ENCODE results near the gene PHLPP1. TPM values are rescaled to one million over a fixed set of nuclear protein-coding genes. Genes with fewer than 3 reads are reported as not detected.

Gene PHLPP1
- total RNA-seq, 1 donor from 2014 or later = 12.3 TPM

DNA sequence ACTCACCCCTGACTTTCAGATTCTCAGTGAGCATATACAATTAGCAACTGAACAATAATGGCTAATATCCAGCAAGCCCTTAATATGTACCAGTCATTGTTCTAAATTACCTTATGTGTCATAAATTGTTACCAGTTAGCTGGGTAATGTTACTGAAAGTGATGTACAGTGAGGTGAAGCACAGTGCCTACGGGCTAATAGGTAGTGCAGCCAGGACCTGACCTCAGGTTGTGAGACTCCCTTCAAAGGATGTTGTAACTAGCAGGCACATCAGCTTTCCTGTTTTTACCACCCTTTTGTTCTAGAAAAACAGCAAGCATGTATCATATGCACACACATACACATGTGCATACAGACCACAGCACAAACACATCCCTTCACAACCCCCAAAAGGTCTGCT, 258.3 kb downstream of the PHLPP1 start:
- intact Hi-C loops (cut with micrococcal nuclease) = no loop called here
- Mint-ChIP-seq H3K27me3 (no peaks in the 10 kb centered on the region), H3K36me3 (ENCODE audit: low read depth) (peaks cover 3% of the 10 kb centered on the region), H3K4me3 (no peak overlapping the region), H3K4me1 (no peaks in the 10 kb centered on the region), H3K9me3 (no peaks in the 10 kb centered on the region), H3K27ac (no peak overlapping the region)
- DNase-seq = no peak

DNA sequence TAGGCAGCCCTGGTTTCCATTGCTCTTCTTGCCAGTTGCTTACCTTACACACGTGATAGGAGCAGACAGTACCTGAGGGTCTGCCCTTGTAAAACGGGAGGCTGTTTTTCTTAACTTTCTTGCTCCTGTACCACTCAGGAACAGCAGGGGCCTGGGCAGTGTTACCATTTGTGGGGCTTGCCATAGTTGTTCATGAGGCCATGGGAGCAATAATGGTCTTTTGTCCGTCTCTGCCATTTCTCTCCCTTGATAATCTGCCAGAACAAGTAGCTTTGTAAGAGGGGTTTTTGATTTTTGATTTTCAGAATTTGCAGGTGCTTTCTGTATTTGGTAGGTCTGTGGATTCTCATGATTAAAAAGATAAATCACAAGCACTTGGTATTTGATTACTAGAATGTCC, 259.0 kb downstream of the PHLPP1 start:
- Mint-ChIP-seq H3K4me3 (no peak overlapping the region), H3K36me3 (ENCODE audit: low read depth) (peaks cover 3% of the 10 kb centered on the region), H3K9me3 (no peaks in the 10 kb centered on the region), H3K27ac (no peak overlapping the region), H3K27me3 (no peaks in the 10 kb centered on the region), H3K4me1 (no peaks in the 10 kb centered on the region)
- intact Hi-C loops (cut with micrococcal nuclease) = no loop called here
- no peak for DNase-seq

DNA sequence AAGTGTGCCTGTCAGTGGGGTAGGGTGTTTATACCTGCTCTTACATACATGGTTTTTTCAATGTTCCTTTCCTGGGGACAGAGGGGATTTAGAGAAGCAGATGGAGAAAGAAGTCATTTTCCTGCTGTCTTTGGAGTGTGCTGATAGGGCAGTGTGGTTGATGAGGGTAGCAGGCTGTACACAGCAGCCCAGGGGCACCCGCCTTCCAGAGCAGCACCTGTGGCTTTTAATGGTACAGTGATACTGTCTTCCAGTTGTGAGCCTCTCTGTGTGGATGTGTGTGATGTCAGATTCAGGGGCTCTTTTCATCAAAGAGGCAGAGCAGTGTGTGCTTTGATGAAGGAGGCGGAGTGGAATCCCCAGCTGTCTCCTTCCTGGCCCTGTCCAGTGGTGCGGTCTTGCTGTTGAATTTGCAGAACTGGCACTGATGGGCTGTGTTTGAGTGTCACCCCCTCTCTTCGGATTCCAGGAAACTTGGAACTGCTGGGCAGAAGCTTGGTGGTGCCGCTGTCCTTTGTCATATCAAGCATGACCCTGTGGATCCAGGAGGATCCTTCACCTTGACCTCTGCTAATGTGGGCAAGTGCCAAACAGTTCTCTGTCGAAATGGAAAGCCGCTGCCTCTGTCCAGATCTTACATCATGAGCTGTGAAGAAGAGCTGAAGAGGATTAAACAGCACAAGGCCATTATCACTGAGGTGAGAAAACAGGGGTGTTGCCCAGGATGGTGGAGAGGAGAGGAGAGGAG, 259.8 kb downstream of the PHLPP1 start:
- H3K4me1 Mint-ChIP-seq = no peaks in the 10 kb centered on the region
- no peak for DNase-seq
- no peak overlapping the region for H3K27ac Mint-ChIP-seq
- no peaks in the 10 kb centered on the region for H3K9me3 Mint-ChIP-seq
- peaks cover 3% of the 10 kb centered on the region for H3K36me3 Mint-ChIP-seq (ENCODE audit: low read depth)
- no peak overlapping the region for H3K4me3 Mint-ChIP-seq
- intact Hi-C loops (cut with micrococcal nuclease) = no loop called here
- H3K27me3 Mint-ChIP-seq = no peaks in the 10 kb centered on the region

DNA sequence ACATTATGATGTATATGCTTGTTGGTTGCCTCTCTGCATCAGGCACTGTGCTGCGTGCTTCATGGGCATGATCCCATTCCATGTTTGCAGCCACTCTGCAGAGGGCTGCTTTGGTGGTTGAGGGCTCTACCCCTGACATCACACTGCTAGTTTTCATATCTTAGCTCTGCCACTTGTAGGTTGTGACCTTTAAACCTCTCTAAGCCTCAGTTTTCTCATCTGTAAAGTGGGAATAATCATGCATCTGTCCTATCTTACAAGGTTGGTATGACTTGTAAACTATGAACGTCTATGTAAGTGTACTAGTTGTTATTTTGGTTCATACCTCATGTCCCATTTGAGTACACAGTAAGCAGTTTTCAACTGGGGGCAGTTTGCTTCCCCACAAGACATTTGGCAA, 260.4 kb downstream of the PHLPP1 start:
- H3K4me3 Mint-ChIP-seq = no peak overlapping the region
- intact Hi-C loops (cut with micrococcal nuclease) = no loop called here
- H3K4me1 Mint-ChIP-seq = no peaks in the 10 kb centered on the region
- H3K27ac Mint-ChIP-seq = no peak overlapping the region
- H3K27me3 Mint-ChIP-seq = no peaks in the 10 kb centered on the region
- peaks cover 3% of the 10 kb centered on the region for H3K36me3 Mint-ChIP-seq (ENCODE audit: low read depth)
- no peak for DNase-seq
- H3K9me3 Mint-ChIP-seq = no peaks in the 10 kb centered on the region

DNA sequence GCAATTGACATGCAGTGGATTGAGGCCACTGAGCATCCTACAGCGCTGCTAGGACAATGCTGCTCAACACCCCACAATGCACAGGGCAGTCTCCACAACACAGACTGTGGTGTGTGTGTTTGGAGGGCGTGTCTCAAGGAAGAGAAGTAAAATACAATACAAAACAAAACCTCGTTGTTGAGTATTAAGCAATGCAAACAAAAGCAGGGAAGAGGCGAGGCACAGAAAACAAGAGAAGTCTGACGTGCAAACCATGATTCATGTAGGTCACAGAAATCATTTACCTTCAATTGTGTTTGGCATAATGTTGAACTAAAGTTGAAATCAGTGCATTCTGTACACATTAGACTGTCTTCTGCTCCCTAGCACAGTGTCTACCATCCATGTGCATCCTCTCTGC, 260.9 kb downstream of the PHLPP1 start:
- Mint-ChIP-seq H3K4me3 (no peak overlapping the region), H3K4me1 (no peaks in the 10 kb centered on the region), H3K27me3 (no peaks in the 10 kb centered on the region), H3K9me3 (no peaks in the 10 kb centered on the region), H3K36me3 (ENCODE audit: low read depth) (peaks cover 3% of the 10 kb centered on the region), H3K27ac (no peak overlapping the region)
- intact Hi-C loops (cut with micrococcal nuclease) = no loop called here
- no peak for DNase-seq

DNA sequence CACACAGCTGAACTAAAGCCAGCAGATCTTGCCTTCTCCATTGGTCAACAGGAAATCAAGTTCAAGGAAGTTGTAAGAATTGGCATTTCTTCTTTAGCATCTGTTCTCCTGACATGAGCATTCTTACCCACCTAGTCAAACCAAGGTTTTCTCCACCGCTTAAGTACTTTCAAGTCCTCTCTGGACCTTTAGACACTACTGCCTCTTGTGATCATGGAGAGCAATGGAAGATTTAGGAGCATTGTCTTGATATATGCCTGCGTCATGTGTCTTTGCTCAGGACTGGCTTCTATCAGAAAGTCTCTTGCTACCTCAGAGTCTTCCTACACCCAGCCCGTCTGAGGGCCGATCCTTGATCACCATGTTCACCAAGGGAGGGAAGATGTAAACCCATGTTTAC, 262.2 kb downstream of the PHLPP1 start:
- intact Hi-C loops (cut with micrococcal nuclease) = no loop called here
- Mint-ChIP-seq H3K36me3 (ENCODE audit: low read depth) (peaks cover 3% of the 10 kb centered on the region), H3K9me3 (no peaks in the 10 kb centered on the region), H3K27ac (no peak overlapping the region), H3K4me1 (peaks cover 2% of the 10 kb centered on the region), H3K27me3 (no peaks in the 10 kb centered on the region), H3K4me3 (no peak overlapping the region)
- no peak for DNase-seq

DNA sequence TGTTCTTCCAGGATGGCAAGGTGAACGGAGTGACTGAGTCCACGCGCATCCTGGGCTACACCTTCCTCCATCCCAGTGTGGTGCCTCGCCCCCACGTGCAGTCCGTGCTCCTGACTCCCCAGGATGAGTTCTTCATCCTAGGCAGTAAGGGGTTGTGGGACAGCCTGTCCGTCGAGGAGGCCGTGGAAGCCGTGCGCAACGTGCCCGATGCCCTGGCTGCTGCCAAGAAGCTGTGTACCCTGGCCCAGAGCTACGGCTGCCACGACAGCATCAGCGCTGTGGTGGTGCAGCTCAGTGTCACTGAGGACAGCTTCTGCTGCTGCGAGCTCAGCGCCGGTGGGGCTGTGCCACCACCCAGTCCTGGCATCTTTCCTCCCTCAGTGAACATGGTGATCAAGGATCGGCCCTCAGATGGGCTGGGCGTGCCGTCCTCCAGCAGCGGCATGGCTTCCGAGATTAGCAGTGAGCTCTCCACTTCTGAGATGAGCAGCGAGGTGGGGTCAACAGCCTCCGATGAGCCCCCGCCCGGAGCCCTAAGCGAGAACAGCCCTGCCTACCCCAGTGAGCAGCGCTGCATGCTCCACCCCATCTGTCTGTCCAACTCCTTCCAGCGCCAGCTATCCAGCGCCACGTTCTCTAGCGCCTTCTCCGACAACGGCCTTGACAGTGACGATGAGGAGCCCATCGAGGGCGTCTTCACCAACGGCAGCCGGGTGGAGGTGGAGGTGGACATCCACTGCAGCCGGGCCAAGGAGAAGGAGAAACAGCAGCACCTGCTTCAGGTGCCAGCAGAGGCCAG, 263.1 kb downstream of the PHLPP1 start:
- intact Hi-C loops (cut with micrococcal nuclease) = no loop called here
- Mint-ChIP-seq H3K27me3 (no peaks in the 10 kb centered on the region), H3K4me1 (peaks cover 6% of the 10 kb centered on the region), H3K9me3 (no peaks in the 10 kb centered on the region), H3K27ac (no peak overlapping the region), H3K36me3 (ENCODE audit: low read depth) (peaks cover 3% of the 10 kb centered on the region), H3K4me3 (no peak overlapping the region)
- no peak for DNase-seq

DNA sequence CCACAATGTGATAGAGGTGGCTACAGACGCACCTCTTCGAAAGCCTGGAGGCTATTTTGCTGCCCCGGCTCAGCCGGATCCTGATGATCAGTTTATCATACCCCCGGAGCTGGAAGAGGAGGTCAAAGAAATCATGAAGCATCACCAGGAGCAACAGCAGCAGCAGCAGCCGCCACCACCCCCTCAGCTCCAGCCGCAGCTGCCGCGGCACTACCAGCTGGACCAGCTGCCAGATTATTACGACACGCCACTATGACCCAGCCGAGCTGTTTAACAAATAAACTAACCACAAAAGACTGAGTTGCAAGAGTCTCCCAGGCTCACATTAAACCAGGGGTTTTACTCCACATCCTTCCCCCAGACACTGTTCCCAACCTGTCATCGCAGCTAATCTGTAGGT, 263.8 kb downstream of the PHLPP1 start:
- Mint-ChIP-seq H3K36me3 (ENCODE audit: low read depth) (peaks cover 3% of the 10 kb centered on the region), H3K4me3 (no peak overlapping the region), H3K27me3 (no peaks in the 10 kb centered on the region), H3K9me3 (no peaks in the 10 kb centered on the region), H3K4me1 (peaks cover 6% of the 10 kb centered on the region), H3K27ac (no peak overlapping the region)
- intact Hi-C loops (cut with micrococcal nuclease) = no loop called here
- DNase-seq = no peak

DNA sequence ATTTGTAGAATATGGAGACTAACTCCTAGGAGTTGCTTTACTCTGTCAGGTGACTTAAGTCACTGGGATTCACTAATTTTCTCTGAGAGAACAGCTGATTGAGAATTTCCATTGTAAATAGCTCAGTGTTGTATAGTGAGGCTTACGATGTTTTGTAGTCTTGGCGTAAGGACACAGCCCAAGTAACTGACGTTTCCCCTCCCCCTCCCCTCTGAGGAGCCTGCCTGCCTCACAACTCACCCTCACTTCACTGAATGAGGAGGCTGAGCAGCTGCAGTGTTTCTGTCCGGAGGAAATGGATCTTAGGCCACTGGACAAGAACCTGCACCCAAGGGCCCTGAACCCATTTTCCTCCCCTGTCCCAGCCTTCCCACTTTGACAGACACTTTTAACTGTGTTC, 264.6 kb downstream of the PHLPP1 start:
- H3K4me3 Mint-ChIP-seq = no peak overlapping the region
- H3K27me3 Mint-ChIP-seq = no peaks in the 10 kb centered on the region
- DNase-seq = no peak
- intact Hi-C loops (cut with micrococcal nuclease) = loop anchor here (5.0 kb wide), 1 partner anchor 793 kb away; the partner anchor contains the start of genes PIGN and RELCH
- no peaks in the 10 kb centered on the region for H3K9me3 Mint-ChIP-seq
- peaks cover 6% of the 10 kb centered on the region for H3K4me1 Mint-ChIP-seq
- H3K36me3 Mint-ChIP-seq (ENCODE audit: low read depth) = peaks cover 3% of the 10 kb centered on the region
- no peak overlapping the region for H3K27ac Mint-ChIP-seq

DNA sequence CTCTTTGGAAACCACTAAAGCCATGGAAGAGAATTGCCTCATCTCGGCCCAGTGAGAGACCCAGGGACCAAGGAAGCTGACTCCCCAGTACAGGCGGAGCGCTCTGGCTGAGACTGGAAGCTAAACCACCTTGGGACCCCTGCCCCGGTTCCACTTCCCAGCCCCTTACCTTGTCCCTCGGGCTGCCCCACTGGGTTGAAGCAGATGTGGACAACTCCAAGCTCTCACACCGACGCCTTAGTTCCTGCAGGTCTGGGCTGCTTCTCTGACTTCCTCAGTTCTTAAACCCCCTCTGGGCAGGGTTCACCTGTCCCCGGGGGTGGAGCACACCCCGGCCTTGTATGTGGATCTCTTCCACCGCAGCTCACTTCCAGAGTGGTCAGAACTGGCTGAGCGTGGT, 266.2 kb downstream of the PHLPP1 start:
- Mint-ChIP-seq H3K36me3 (ENCODE audit: low read depth) (no peaks in the 10 kb centered on the region), H3K27me3 (no peaks in the 10 kb centered on the region), H3K9me3 (no peaks in the 10 kb centered on the region), H3K4me1 (peaks cover 6% of the 10 kb centered on the region), H3K27ac (no peak overlapping the region), H3K4me3 (no peak overlapping the region)
- intact Hi-C loops (cut with micrococcal nuclease) = loop anchor here (5.0 kb wide), 1 partner anchor 794 kb away; the partner anchor contains the start of genes PIGN and RELCH
- DNase-seq = no peak

DNA sequence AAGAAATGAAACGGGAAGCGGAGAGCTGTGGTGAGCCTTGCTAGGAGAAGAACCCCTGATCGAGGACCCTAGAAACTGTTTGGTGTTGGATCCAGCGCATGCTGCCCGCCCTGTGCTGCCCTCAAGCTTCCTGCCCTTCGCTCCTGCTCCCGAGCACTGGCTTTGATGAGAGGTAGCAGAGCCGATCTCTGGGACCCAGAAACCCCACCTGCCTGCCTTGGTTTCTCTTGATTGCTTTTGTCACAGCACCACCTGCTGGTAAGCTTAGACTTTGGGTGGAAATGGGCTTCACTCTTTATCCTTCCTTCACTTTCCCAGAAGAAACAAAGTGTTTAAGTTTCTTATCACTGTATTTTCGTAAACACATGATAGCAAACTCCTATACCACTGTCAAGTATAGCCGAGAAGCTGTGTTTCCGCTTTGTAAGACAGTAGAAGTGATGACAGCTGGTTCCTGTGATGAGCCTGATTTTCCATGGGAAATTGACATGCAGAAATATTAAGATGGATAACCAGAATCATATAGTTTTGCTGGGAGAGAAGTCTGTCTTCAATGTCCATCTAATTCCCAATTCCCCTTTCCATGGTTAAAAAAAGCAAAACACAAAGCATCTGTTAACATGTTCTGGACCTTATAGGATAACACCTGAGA, 267.4 kb downstream of the PHLPP1 start:
- no peaks in the 10 kb centered on the region for H3K27me3 Mint-ChIP-seq
- DNase-seq = peak; percentile 88
- peaks cover 6% of the 10 kb centered on the region for H3K4me1 Mint-ChIP-seq
- H3K36me3 Mint-ChIP-seq (ENCODE audit: low read depth) = no peaks in the 10 kb centered on the region
- H3K4me3 Mint-ChIP-seq = no peak overlapping the region
- no peak overlapping the region for H3K27ac Mint-ChIP-seq
- H3K9me3 Mint-ChIP-seq = no peaks in the 10 kb centered on the region
- intact Hi-C loops (cut with micrococcal nuclease) = loop anchor here (1.0 to 5.0 kb wide), 5 partner anchors 268 to 795 kb away; partner anchors contain the start of genes PIGN and RELCH

DNA sequence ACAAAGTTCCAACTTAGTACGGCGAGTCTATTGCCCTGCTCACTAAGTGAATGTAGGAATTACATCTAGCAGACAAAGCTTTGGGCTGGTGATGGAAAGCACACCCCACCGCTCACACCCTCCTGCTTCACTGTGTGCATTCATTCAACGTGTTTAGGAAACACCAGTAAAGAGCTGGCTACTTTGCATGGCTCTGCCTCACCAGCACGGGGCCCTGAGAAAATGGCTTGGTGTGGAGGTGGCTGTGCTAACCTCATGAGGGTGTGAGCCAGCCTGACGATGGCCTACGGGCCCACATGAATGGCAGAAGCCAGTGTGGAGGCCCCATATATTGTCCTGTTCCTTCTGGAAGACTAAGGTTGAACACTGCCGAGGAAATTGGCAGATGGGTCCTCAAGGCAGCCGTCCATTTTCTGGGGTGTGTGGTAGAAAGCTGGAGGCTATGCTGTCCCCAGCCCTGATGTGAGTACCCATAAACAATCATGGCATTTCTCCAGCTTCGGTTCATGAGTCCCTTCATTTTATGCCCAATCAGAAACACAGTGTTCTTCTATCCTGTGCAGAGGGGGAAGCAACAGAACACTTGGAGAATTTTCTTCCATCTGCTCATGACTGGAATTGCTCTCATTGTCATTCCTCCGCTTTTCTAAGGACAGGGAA, 269.4 kb downstream of the PHLPP1 start:
- Mint-ChIP-seq H3K27ac (no peak overlapping the region), H3K27me3 (peaks cover 6% of the 10 kb centered on the region), H3K9me3 (no peaks in the 10 kb centered on the region), H3K4me1 (peaks cover 6% of the 10 kb centered on the region), H3K4me3 (no peak overlapping the region), H3K36me3 (ENCODE audit: low read depth) (no peaks in the 10 kb centered on the region)
- no peak for DNase-seq
- intact Hi-C loops (cut with micrococcal nuclease) = loop anchor here (5.0 kb wide), 1 partner anchor 797 kb away; the partner anchor contains the start of genes PIGN and RELCH

DNA sequence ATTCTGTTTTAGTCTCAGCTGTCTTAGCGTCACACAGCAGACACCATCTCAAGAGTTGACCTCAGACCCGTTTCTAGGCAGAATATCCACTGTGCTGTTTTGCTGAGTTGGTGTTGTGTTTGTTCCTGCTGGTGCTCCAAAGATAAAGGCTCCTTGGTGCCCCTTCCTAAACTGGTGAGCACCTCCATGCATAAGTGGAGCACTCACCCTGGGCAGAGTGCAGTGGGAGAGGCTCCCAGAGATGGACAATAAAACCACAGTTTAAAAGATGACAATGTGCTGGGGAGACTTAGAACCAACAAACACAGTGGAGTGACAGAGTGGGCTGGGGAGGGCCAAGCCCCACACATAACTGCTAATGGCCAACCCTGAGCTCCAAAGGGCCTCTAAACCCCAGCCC, 271.1 kb downstream of the PHLPP1 start:
- no peak overlapping the region for H3K27ac Mint-ChIP-seq
- no peaks in the 10 kb centered on the region for H3K9me3 Mint-ChIP-seq
- peaks cover 18% of the 10 kb centered on the region for H3K27me3 Mint-ChIP-seq
- H3K4me1 Mint-ChIP-seq = peaks cover 6% of the 10 kb centered on the region
- intact Hi-C loops (cut with micrococcal nuclease) = no loop called here
- H3K36me3 Mint-ChIP-seq (ENCODE audit: low read depth) = no peaks in the 10 kb centered on the region
- no peak for DNase-seq
- no peak overlapping the region for H3K4me3 Mint-ChIP-seq
